CD4-positive, alpha-beta memory T cell (primary cell): Measurements from ENCODE around the gene HNRNPA3. TPM values are rescaled to one million over a fixed set of nuclear protein-coding genes. Genes with fewer than 3 reads are reported as not detected.
A peak's percentile ranks its signal among the peaks of the same experiment; 100 is the strongest.

Experiments used
- CTCF ChIA-PET: fragments of 350-600 bp; sonication (Branson Sonifier 250); formaldehyde crosslinking; loops from one replicate; lab custom pipeline; 2021; ENCODE audit warnings: inconsistent platforms; ENCODE audit not compliant: partially characterized antibody; lab: Charles Lee
- POLR2A ChIA-PET: fragments of 350-600 bp; sonication (Branson Sonifier 250); formaldehyde crosslinking; loops from one replicate; lab custom pipeline; 2021; ENCODE audit not compliant: partially characterized antibody; lab: Charles Lee
- DNase-seq, 5 donors: peaks; one replicate each; pipeline versions ENCODE4 v3.0.0 to v3.0.0-alpha.2; 2020 to 2022; ENCODE audit warnings: mixed read lengths in 1 of 5
- H3K27ac ChIP-seq: one replicate; pipeline ENCODE4 v1.7.0; 2013; ENCODE audit warnings: low read depth, low read length
- H3K27me3 ChIP-seq: 2 replicates; pipeline ENCODE4 v1.7.0; 2013; ENCODE audit warnings: mild to moderate bottlenecking, low read length, moderate library complexity; ENCODE audit not compliant: insufficient read depth
- H3K36me3 ChIP-seq: 2 replicates; pipeline ENCODE4 v1.7.0; 2013; ENCODE audit warnings: mild to moderate bottlenecking, low read length, moderate library complexity; ENCODE audit not compliant: insufficient read depth
- H3K4me1 ChIP-seq: 2 replicates; pipeline ENCODE4 v1.7.0; 2013; ENCODE audit warnings: mild to moderate bottlenecking, low read length, moderate library complexity; ENCODE audit not compliant: insufficient read depth
- H3K4me3 ChIP-seq, 2 donors: one replicate each; pipeline ENCODE4 v1.7.0; 2013; ENCODE audit warnings: low read length in 2 of 2, mild to moderate bottlenecking in 1 of 2
- H3K9me3 ChIP-seq, 2 donors: one replicate each; pipeline ENCODE4 v1.7.0; 2013; ENCODE audit warnings: low read length in 2 of 2, control low read depth in 1 of 2; ENCODE audit not compliant: control insufficient read depth in 1 of 2
- H3K27ac Mint-ChIP-seq, 7 donors: one replicate each; pipeline ENCODE4 v1.8.0; 2020 to 2021; ENCODE audit warnings: mixed read lengths in 7 of 7, mild to moderate bottlenecking in 6 of 7, inconsistent platforms in 3 of 7, moderate library complexity in 3 of 7
- H3K27me3 Mint-ChIP-seq, 2 donors: one replicate each; pipeline ENCODE4 v1.8.0; 2020 to 2021; ENCODE audit warnings: mixed read lengths in 2 of 2
- H3K36me3 Mint-ChIP-seq, 2 donors: one replicate each; pipeline ENCODE4 v1.8.0; 2020 to 2021; ENCODE audit warnings: mixed read lengths in 2 of 2, inconsistent platforms in 1 of 2, mild to moderate bottlenecking in 1 of 2
- H3K4me1 Mint-ChIP-seq, 4 donors: one replicate each; pipeline ENCODE4 v1.8.0; 2020 to 2021; ENCODE audit warnings: mixed read lengths in 4 of 4, mild to moderate bottlenecking in 1 of 4
- H3K4me3 Mint-ChIP-seq, 8 donors: one replicate each; pipeline ENCODE4 v1.8.0; 2020 to 2021; ENCODE audit warnings: mixed read lengths in 8 of 8, mild to moderate bottlenecking in 7 of 8, moderate library complexity in 6 of 8, inconsistent platforms in 3 of 8
- H3K9me3 Mint-ChIP-seq, 8 donors: one replicate each; pipeline ENCODE4 v1.8.0; 2020 to 2021; ENCODE audit warnings: mixed read lengths in 8 of 8, mild to moderate bottlenecking in 5 of 8, inconsistent platforms in 3 of 8, moderate library complexity in 1 of 8
- intact Hi-C: fragments of 100-400 bp; cut with micrococcal nuclease; formaldehyde crosslinking; loops from one replicate; pipeline ENCODE4 v1.15.1; 2023
- polyA plus RNA-seq, 2 donors: library from polyadenylated mRNA; unstranded; fragments of 300-500 nt; fragmentation: Illumina TruSeq; gene quantifications; one replicate each; pipeline ENCODE4 v1.2.3, GENCODE V29; 2021
- total RNA-seq, 2 experiments: library from RNA; stranded (reverse); gene quantifications; one replicate each; pipeline ENCODE4 v1.2.3, GENCODE V29; 2021

Gene HNRNPA3
- total and polyA plus RNA-seq, 4 experiments from 2014 or later = 41.1 to 175 (median 118) TPM

DNA sequence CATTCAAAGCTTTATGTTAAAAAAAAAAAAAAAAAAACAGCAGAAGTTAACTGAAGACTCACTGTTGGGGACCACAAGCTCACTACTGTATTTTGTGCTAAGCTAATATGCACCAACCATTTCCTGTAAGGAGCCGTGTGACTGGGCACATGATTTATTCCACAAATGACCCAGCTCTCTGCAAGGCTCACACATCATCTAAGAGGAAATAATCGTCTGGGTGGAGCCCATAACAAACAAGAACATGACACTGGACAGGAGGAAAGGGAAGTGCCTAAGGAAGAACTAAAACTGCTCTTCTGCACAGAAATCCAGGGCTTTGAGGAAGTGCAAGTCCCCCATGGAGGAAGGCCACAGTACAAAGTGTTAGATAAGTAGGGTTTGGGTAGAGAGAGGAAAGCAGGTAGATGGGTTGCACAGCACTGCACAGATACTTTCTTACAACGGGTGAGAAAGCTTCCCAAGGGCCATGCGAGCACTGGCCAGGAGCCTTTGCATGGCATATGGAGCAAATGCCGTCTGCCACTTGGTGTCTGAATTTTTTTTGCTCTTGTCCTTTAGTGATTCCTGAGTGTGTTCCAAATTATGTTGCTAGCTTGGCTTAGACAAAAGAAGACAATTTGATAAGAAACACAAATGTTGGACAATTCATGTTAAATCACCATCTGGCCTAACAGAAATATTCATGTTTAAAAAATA is 27.5 kb downstream of the HNRNPA3 start:
- H3K4me3 ChIP-seq = no peak overlapping the region

DNA sequence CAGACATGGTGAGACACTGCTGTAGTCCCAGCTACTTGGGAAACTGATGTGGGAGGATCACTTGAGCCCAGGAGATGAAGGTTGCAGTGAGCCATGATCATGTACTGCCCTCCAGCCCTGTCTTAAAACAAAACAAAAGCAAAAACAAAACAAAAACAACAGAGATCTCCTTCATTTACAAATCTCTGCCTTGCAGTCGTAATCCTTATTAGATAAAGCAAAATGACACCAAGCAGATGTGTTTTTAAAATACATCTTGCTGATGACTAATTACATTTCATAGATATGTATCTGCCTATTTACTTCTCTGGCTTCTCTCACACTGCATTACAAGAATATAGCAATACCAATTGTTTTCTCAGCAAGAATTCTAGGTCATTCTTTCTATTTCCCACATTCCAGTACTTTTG is 29.1 kb downstream of the HNRNPA3 start:
- H3K4me3 ChIP-seq = no peak overlapping the region
- POLR2A ChIA-PET = interaction anchor here (1.3 to 7.4 kb wide), 3 partner anchors 12 to 30 kb away, joined by 4 to 108 read pairs (median 38); partner anchors contain the start of gene NFE2L2

More for the DNA sequence above, 27.5 kb downstream of the HNRNPA3 start:
- Histone ChIP-seq H3K4me1 (peaks cover 85% of the 10 kb centered on the region), H3K36me3 (no peaks in the 10 kb centered on the region), H3K27me3 (no peaks in the 10 kb centered on the region), H3K27ac (peak overlapping the region; percentile 22), H3K9me3 (no peaks in the 10 kb centered on the region)
- CTCF ChIA-PET = interaction anchor here (1.0 to 4.8 kb wide), 6 partner anchors 14 to 96 kb away, joined by 3 to 46 read pairs (median 4); partner anchors contain the start of gene NFE2L2
- no peaks in the 10 kb centered on the region for H3K27me3 Mint-ChIP-seq
- H3K4me3 Mint-ChIP-seq = peak overlapping the region in 7 of 8 donors; percentile 13 to 78 (median 64)
- POLR2A ChIA-PET = interaction anchor here (0.7 to 7.4 kb wide), 11 partner anchors 8 to 75 kb away, joined by 3 to 108 read pairs (median 5); partner anchors contain the start of genes HNRNPA3 and NFE2L2
- H3K36me3 Mint-ChIP-seq = peaks cover 13 to 30% of the 10 kb centered on the region in 2 donors
- H3K27ac Mint-ChIP-seq = peak overlapping the region; percentile 44 to 96 (median 89)
- intact Hi-C loops = loop anchor here (1.0 kb wide), 2 partner anchors 10 to 23 kb away; no protein-coding TSS in a partner anchor
- H3K9me3 Mint-ChIP-seq = no peaks in the 10 kb centered on the region
- peak; percentile 43 to 62 (median 49) for DNase-seq
- H3K4me1 Mint-ChIP-seq = peaks cover 56 to 89% (median 72%) of the 10 kb centered on the region in 4 donors

DNA sequence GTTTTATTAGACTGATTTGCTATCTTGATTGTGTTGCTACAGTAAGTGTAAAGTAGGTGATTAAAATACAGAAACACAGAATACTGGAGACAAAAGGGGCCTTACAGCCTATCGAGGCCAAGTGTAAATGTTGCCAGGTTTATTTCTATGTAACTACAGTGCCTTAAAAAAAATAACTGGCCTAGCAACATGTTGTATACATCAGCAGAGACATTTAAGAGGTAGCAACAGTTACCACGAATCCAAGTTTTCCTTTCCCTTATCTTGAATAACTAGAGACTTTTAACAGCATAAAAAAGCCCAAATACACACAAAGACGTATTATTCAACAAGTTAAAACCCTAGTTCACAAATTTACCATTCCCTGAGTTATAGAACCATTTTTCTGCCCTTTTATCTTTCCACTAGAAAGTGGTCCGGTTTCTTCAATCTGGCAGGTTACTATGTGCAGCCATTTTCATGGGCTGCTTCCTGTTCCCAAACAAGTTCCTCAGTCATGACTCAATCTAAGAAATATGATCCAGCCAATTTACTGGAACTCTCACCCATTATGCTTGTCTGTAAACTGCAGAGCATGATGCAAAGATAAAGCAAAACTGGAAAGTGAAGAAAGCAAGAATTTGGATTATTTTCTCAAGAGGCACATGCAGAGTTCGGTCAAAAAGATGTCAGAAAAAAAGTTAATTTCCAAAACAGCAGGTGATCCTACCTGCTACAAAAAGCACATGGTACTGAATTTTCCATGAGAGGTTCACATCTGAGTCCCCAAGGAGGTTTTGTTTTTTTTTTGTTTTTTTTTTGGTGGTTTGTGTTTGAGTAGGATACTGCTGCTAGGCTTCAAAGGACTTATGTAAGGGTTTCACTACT is 29.8 kb downstream of the HNRNPA3 start:
- Mint-ChIP-seq H3K9me3 (no peaks in the 10 kb centered on the region), H3K4me3 (peak overlapping the region in 7 of 8 donors; percentile 43 to 78 (median 63)), H3K4me1 (peaks cover 66 to 97% (median 79%) of the 10 kb centered on the region in 4 donors), H3K36me3 (peaks cover 7 to 23% of the 10 kb centered on the region in 2 donors), H3K27me3 (no peaks in the 10 kb centered on the region), H3K27ac (peak overlapping the region; percentile 49 to 96 (median 87))
- intact Hi-C loops = no loop called here
- ChIA-PET CTCF (interaction anchor here (3.7 kb wide), 1 partner anchor 21 kb away, joined by 19 read pairs; the partner anchor contains the start of gene NFE2L2), POLR2A (interaction anchor here (1.1 to 7.4 kb wide), 5 partner anchors 9 to 31 kb away, joined by 3 to 108 read pairs (median 4); partner anchors contain the start of gene NFE2L2)
- no peak for DNase-seq
- Histone ChIP-seq H3K4me1 (peaks cover 90% of the 10 kb centered on the region), H3K4me3 (no peak overlapping the region), H3K27ac (peak overlapping the region; percentile 22), H3K27me3 (no peaks in the 10 kb centered on the region), H3K36me3 (no peaks in the 10 kb centered on the region), H3K9me3 (no peaks in the 10 kb centered on the region)

More for the DNA sequence above, 29.1 kb downstream of the HNRNPA3 start:
- peak overlapping the region; percentile 22 for H3K27ac ChIP-seq
- CTCF ChIA-PET = interaction anchor here (1.0 to 4.8 kb wide), 3 partner anchors 23 to 77 kb away, joined by 3 to 46 read pairs (median 12); partner anchors contain the start of gene NFE2L2
- H3K36me3 ChIP-seq = no peaks in the 10 kb centered on the region
- H3K9me3 ChIP-seq = no peaks in the 10 kb centered on the region
- Mint-ChIP-seq H3K4me3 (peak overlapping the region in 7 of 8 donors; percentile 18 to 78 (median 56)), H3K27me3 (no peaks in the 10 kb centered on the region), H3K36me3 (peaks cover 7 to 23% of the 10 kb centered on the region in 2 donors), H3K27ac (peak overlapping the region; percentile 49 to 96 (median 87)), H3K9me3 (no peaks in the 10 kb centered on the region), H3K4me1 (peaks cover 64 to 92% (median 78%) of the 10 kb centered on the region in 4 donors)
- intact Hi-C loops = no loop called here
- H3K27me3 ChIP-seq = no peaks in the 10 kb centered on the region
- DNase-seq = no peak
- peaks cover 91% of the 10 kb centered on the region for H3K4me1 ChIP-seq

DNA sequence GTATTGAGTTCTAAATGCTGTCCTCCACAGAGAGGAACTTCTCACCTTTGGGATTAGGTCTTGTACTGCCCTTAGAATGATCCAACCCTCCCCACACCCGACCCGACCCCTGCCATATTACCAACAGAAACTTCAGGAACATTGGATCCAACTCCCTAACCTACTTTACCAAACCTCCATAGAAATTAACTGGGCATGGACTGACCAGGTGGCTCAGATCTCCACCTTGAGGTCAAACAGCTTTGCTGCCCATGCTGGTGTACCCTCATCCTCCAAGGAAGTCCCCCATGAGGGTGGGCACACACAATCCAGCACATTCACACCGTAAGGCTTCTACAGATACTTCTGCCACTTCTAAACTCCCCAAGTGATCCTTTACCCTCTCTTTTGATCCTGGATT is 30.5 kb downstream of the HNRNPA3 start:
- intact Hi-C loops = no loop called here
- H3K9me3 ChIP-seq = no peaks in the 10 kb centered on the region
- H3K4me3 Mint-ChIP-seq = peak overlapping the region; percentile 31 to 78 (median 60)

DNA sequence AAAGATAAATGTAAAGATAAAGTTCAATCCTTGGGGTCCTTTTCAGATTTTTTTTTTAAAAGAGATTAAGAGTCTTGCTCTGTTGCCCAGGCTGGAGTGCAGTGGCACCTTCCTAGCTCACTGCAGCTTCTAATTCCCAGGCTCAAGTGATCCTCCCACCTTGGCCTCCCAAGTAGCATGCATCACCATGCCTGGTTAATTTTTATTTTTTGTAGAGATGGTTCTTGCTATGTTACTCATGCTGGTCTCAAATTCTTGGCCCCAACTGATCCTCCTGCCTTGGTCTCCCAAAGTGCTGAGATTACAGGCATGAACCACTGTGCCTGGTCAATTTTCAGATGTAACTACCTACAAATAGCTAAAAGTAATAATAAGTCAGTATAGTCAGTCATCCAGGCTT is 30.9 kb downstream of the HNRNPA3 start:
- H3K27me3 Mint-ChIP-seq = no peaks in the 10 kb centered on the region
- H3K9me3 Mint-ChIP-seq = no peaks in the 10 kb centered on the region
- ChIA-PET CTCF (interaction anchor here (3.7 kb wide), 1 partner anchor 20 kb away, joined by 19 read pairs; the partner anchor contains the start of gene NFE2L2), POLR2A (interaction anchor here (0.9 to 1.5 kb wide), 4 partner anchors 10 to 21 kb away, joined by 3 to 5 read pairs (median 3); partner anchors contain the start of gene NFE2L2)
- H3K4me1 Mint-ChIP-seq = peaks cover 63 to 96% (median 77%) of the 10 kb centered on the region in 4 donors
- Histone ChIP-seq H3K4me1 (peaks cover 88% of the 10 kb centered on the region), H3K4me3 (no peak overlapping the region), H3K36me3 (no peaks in the 10 kb centered on the region), H3K27ac (no peak overlapping the region), H3K27me3 (no peaks in the 10 kb centered on the region), H3K9me3 (no peaks in the 10 kb centered on the region)
- DNase-seq = no peak
- intact Hi-C loops = no loop called here
- H3K36me3 Mint-ChIP-seq = peaks cover 7 to 25% of the 10 kb centered on the region in 2 donors
- peak overlapping the region in 6 of 7 donors; percentile 58 to 91 (median 77) for H3K27ac Mint-ChIP-seq
- peak overlapping the region in 6 of 8 donors; percentile 43 to 78 (median 66) for H3K4me3 Mint-ChIP-seq

More for the DNA sequence above, 30.5 kb downstream of the HNRNPA3 start:
- Mint-ChIP-seq H3K27me3 (no peaks in the 10 kb centered on the region), H3K4me1 (peaks cover 67 to 99% (median 79%) of the 10 kb centered on the region in 4 donors), H3K27ac (peak overlapping the region; percentile 58 to 96 (median 79)), H3K9me3 (no peaks in the 10 kb centered on the region), H3K36me3 (peaks cover 7 to 26% of the 10 kb centered on the region in 2 donors)
- ChIA-PET POLR2A (interaction anchor here (1.1 to 1.5 kb wide), 3 partner anchors 10 to 20 kb away, joined by 3 to 5 read pairs (median 3); no protein-coding TSS in a partner anchor), CTCF (interaction anchor here (3.7 kb wide), 1 partner anchor 21 kb away, joined by 19 read pairs; the partner anchor contains the start of gene NFE2L2)
- no peaks in the 10 kb centered on the region for H3K27me3 ChIP-seq
- no peak overlapping the region for H3K4me3 ChIP-seq
- H3K36me3 ChIP-seq = no peaks in the 10 kb centered on the region
- H3K27ac ChIP-seq = no peak overlapping the region
- DNase-seq = no peak
- H3K4me1 ChIP-seq = peaks cover 92% of the 10 kb centered on the region

DNA sequence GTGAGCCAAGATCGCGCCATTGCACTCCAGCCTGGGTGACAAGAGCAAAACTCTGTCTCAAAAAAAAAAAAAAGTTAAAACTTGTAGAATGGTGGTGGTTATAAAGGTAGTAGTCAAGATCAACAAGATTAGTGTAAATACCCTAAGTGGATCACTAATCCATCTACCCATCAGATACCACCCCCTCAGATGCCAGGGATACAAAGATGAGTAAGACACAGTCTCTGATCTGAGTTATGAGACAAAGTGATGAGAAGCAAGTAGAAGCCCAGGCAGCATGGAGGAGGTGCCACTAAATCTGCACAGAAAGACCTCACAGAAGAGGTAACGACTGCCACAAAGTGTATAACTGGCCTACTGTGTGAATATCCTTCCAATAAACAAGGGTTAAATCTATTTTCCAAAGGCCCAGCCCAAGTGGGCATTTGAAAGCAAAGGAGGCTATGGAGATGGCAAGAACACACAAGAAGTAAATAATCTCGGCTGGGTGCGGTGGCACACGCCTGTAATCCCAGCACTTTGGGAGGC is 31.7 kb downstream of the HNRNPA3 start:
- intact Hi-C loops = no loop called here
- no peak overlapping the region for H3K4me3 ChIP-seq
- Mint-ChIP-seq H3K4me3 (peak overlapping the region in 4 of 8 donors; percentile 18 to 48 (median 34)), H3K36me3 (peaks cover 10 to 27% of the 10 kb centered on the region in 2 donors), H3K27ac (peak overlapping the region in 5 of 7 donors; percentile 23 to 81 (median 55)), H3K27me3 (no peaks in the 10 kb centered on the region), H3K4me1 (peaks cover 63 to 96% (median 77%) of the 10 kb centered on the region in 4 donors), H3K9me3 (no peaks in the 10 kb centered on the region)
- ChIA-PET CTCF (interaction anchor here (3.7 kb wide), 1 partner anchor 19 kb away, joined by 19 read pairs; the partner anchor contains the start of gene NFE2L2), POLR2A (interaction anchor here (0.6 to 1.6 kb wide), 4 partner anchors 9 to 27 kb away, joined by 3 to 8 read pairs (median 3); partner anchors contain the start of gene NFE2L2)
- DNase-seq = peak in 1 of 5 donors; percentile 54
- H3K9me3 ChIP-seq = no peaks in the 10 kb centered on the region
- H3K27me3 ChIP-seq = no peaks in the 10 kb centered on the region
- no peaks in the 10 kb centered on the region for H3K36me3 ChIP-seq
- no peak overlapping the region for H3K27ac ChIP-seq
- H3K4me1 ChIP-seq = peaks cover 83% of the 10 kb centered on the region
